GM21825 (cell line): ENCODE data around the gene CADM2.
"Not testable (repeated sequence)": the region's sequence is repeated elsewhere in the genome, so short reads cannot be mapped to it uniquely, and the experiment has no call there.

Experiments used
- ATAC-seq: cut with Tn5 transposase; IDR thresholded peaks from one replicate; pipeline ENCODE4 v1.9.1; 2021; ENCODE audit warnings: mild to moderate bottlenecking, moderate library complexity; ENCODE audit not compliant: unreplicated experiment

Gene CADM2

GRCh38 chr3:85074003-85074402 is 115.2 kb downstream of the CADM2 start:
- ATAC-seq, result no peak

GRCh38 chr3:85075663-85076062 is 116.9 kb downstream of the CADM2 start:
- ATAC-seq, result no peak

GRCh38 chr3:85077018-85077417 is 118.2 kb downstream of the CADM2 start:
- no peak for ATAC-seq

- no peak for ATAC-seq
Observed at GRCh38 chr3:85081191-85081906, 122.6 kb downstream of the CADM2 start.

GRCh38 chr3:85090495-85090894 is 131.7 kb downstream of the CADM2 start:
- ATAC-seq, result no peak

- ATAC-seq, result no peak
Observed at GRCh38 chr3:85100316-85100715, 141.5 kb downstream of the CADM2 start.

- ATAC-seq, result no peak
Observed at GRCh38 chr3:85102781-85103180, 144.0 kb downstream of the CADM2 start.

- ATAC-seq, result no peak
Observed at GRCh38 chr3:85110393-85110792, 151.6 kb downstream of the CADM2 start.

- no peak for ATAC-seq
Observed at GRCh38 chr3:85120879-85121278, 162.1 kb downstream of the CADM2 start.

GRCh38 chr3:85132864-85133263 is 174.1 kb downstream of the CADM2 start:
- not testable (repeated sequence) for ATAC-seq

GRCh38 chr3:85133691-85134420 is 175.1 kb downstream of the CADM2 start:
- not testable (repeated sequence) for ATAC-seq

GRCh38 chr3:85142626-85143025 is 183.8 kb downstream of the CADM2 start:
- ATAC-seq, result no peak

- ATAC-seq, result no peak
Observed at GRCh38 chr3:85148036-85148435, 189.2 kb downstream of the CADM2 start.

- no peak for ATAC-seq
Observed at GRCh38 chr3:85151555-85151954, 192.8 kb downstream of the CADM2 start.

GRCh38 chr3:85153279-85153678 is 194.5 kb downstream of the CADM2 start:
- ATAC-seq, result not testable (repeated sequence)

- no peak for ATAC-seq
Observed at GRCh38 chr3:85159376-85159775, 200.6 kb downstream of the CADM2 start.

GRCh38 chr3:85161544-85161943 is 202.8 kb downstream of the CADM2 start:
- no peak for ATAC-seq

GRCh38 chr3:85162905-85163304 is 204.1 kb downstream of the CADM2 start:
- ATAC-seq, result no peak

GRCh38 chr3:85164436-85164835 is 205.6 kb downstream of the CADM2 start:
- no peak for ATAC-seq

- ATAC-seq, result no peak
Observed at GRCh38 chr3:85167576-85167975, 208.8 kb downstream of the CADM2 start.

- ATAC-seq, result no peak
Observed at GRCh38 chr3:85170646-85171045, 211.9 kb downstream of the CADM2 start.

GRCh38 chr3:85171976-85172375 is 213.2 kb downstream of the CADM2 start:
- ATAC-seq, result no peak
